Liver (tissue), 9 donors: ENCODE results near the gene CEP63. TPM values are rescaled to one million over a fixed set of nuclear protein-coding genes. Genes with fewer than 3 reads are reported as not detected.
A peak's percentile ranks its signal among the peaks of the same experiment; 100 is the strongest.

Experiments
- DNase-seq: peaks from one replicate; pipeline ENCODE4 v3.0.0-alpha.2; 2017; ENCODE audit warnings: low spot score
- H3K27ac ChIP-seq, 2 donors: one replicate each; pipeline ENCODE4 v1.7.0; 2013; ENCODE audit warnings: inconsistent platforms in 2 of 2, low read length in 2 of 2, control low read depth in 1 of 2, low read depth in 1 of 2, mild to moderate bottlenecking in 1 of 2
- H3K27me3 ChIP-seq, 4 donors: one replicate each; pipeline versions ENCODE4 v1.6.1 to v1.7.0; 2013; ENCODE audit warnings: low read length in 3 of 4, inconsistent platforms in 1 of 4, mild to moderate bottlenecking in 1 of 4, moderate library complexity in 1 of 4; ENCODE audit not compliant: control insufficient read depth in 4 of 4, insufficient read depth in 4 of 4
- H3K36me3 ChIP-seq, 4 donors: one replicate each; pipeline versions ENCODE4 v1.6.1 to v1.7.0; 2013; ENCODE audit warnings: low read length in 3 of 4, mild to moderate bottlenecking in 3 of 4, low read depth in 1 of 4, moderate library complexity in 1 of 4; ENCODE audit not compliant: control insufficient read depth in 4 of 4, insufficient read depth in 3 of 4
- H3K4me1 ChIP-seq, 4 donors: one replicate each; pipeline versions ENCODE4 v1.6.1 to v1.7.0; 2013; ENCODE audit warnings: low read length in 3 of 4, mild to moderate bottlenecking in 3 of 4, moderate library complexity in 1 of 4; ENCODE audit not compliant: control insufficient read depth in 4 of 4, insufficient read depth in 4 of 4
- H3K4me3 ChIP-seq, 3 donors: one replicate each; pipeline versions ENCODE4 v1.6.1 to v1.7.0; 2013; ENCODE audit warnings: low read length in 3 of 3, control low read depth in 1 of 3, low read depth in 1 of 3, mild to moderate bottlenecking in 1 of 3
- H3K9ac ChIP-seq, 2 donors: one replicate each; pipeline ENCODE4 v1.7.0; 2013; ENCODE audit warnings: low read length in 2 of 2, mild to moderate bottlenecking in 2 of 2, moderate library complexity in 2 of 2, control low read depth in 1 of 2, low read depth in 1 of 2
- H3K9me3 ChIP-seq, 4 donors: one replicate each; pipeline versions ENCODE4 v1.6.1 to v1.7.0; 2013; ENCODE audit warnings: low read length in 3 of 4; ENCODE audit not compliant: control insufficient read depth in 4 of 4
- ATF3 ChIP-seq: IDR thresholded peaks from 2 replicates; pipeline ENCODE4 v1.6.1; 2016; ENCODE audit warnings: antibody characterized with exemption
- CTCF ChIP-seq: fragments of 150-350 bp; IDR thresholded peaks from 2 replicates; pipeline ENCODE4 v1.5.1; 2017; ENCODE audit warnings: improper control_type of control experiment, low read depth, low read length; ENCODE audit not compliant: missing input control
- EGR1 ChIP-seq, 2 donors: IDR thresholded peaks; 2 replicates each; pipeline ENCODE4 v1.6.1; 2016 to 2018; ENCODE audit warnings: antibody characterized with exemption in 2 of 2, low read depth in 2 of 2
- FOXA1 ChIP-seq: IDR thresholded peaks from 2 replicates; pipeline ENCODE4 v1.6.1; 2016; ENCODE audit warnings: antibody characterized with exemption
- HNF4A ChIP-seq, 2 donors: conservative IDR thresholded peaks; 2 replicates each; pipeline ENCODE4 v1.6.1; 2016; ENCODE audit warnings: antibody characterized with exemption in 2 of 2, mild to moderate bottlenecking in 2 of 2
- HNF4G ChIP-seq: IDR thresholded peaks from 2 replicates; pipeline ENCODE4 v1.6.1; 2016; ENCODE audit warnings: antibody characterized with exemption
- JUND ChIP-seq, 2 donors: IDR thresholded peaks; 2 replicates each; pipeline ENCODE4 v1.6.1; 2016; ENCODE audit warnings: antibody characterized with exemption in 2 of 2
- NR2F2 ChIP-seq: IDR thresholded peaks from 2 replicates; pipeline ENCODE4 v1.6.1; 2016; ENCODE audit warnings: antibody characterized with exemption
- RAD21 ChIP-seq, 2 donors: IDR thresholded peaks; 2 replicates each; pipeline ENCODE4 v1.6.1; 2016; ENCODE audit warnings: antibody characterized with exemption in 2 of 2, mild to moderate bottlenecking in 2 of 2
- RXRA ChIP-seq, 2 donors: IDR thresholded peaks; 2 replicates each; pipeline ENCODE4 v1.6.1; 2017 to 2018; ENCODE audit warnings: antibody characterized with exemption in 2 of 2, mild to moderate bottlenecking in 1 of 2
- SP1 ChIP-seq: IDR thresholded peaks from 2 replicates; pipeline ENCODE4 v1.6.1; 2018; ENCODE audit warnings: antibody characterized with exemption, mild to moderate bottlenecking
- YY1 ChIP-seq: IDR thresholded peaks from 2 replicates; pipeline ENCODE4 v1.6.1; 2016; ENCODE audit warnings: antibody characterized with exemption, mild to moderate bottlenecking
- WGBS: extraction: QIAGEN DNeasy Blood & Tissue Kit; methylation state at CpG from one replicate; pipeline ENCODE4 v1.1.7; 2013; 5-methylcytosine and 5-hydroxymethylcytosine counted together
- polyA plus RNA-seq, 2 donors: library from polyadenylated mRNA; stranded (reverse) in 1 of 2; unstranded in 1 of 2; fragments of 200-250 nt in 1 of 2; fragments of >200 nt in 1 of 2; fragmentation: Nextera tagmentation in 1 of 2; extraction: Ambion mirVana in 1 of 2; gene quantifications; one replicate each; pipeline versions ENCODE4 v1.2.1 to v1.2.3, GENCODE V29; 2013 to 2015
- total RNA-seq, 2 donors: library from RNA; depleted of rRNA; stranded (reverse); fragments of >200 nt; gene quantifications; one replicate each; pipeline ENCODE4 v1.2.3, GENCODE V29; 2014
- donor health status: healthy.
- donor health status: healthy.
- donor health status: healthy.
- donor health status: healthy.
- donor health status: healthy.

The CEP63 gene
- total and polyA plus RNA-seq, 4 donors: 8.1 to 16.1 (median 12.7) TPM

- Histone ChIP-seq H3K4me3 (no peak overlapping the region), H3K9ac (no peak overlapping the region), H3K36me3 (peaks cover 0 to 2% (median 0%) of the 10 kb centered on the region in 4 donors), H3K4me1 (peaks cover 2 to 6% (median 3%) of the 10 kb centered on the region in 4 donors), H3K27ac (no peak overlapping the region), H3K9me3 (no peaks in the 10 kb centered on the region), H3K27me3 (no peaks in the 10 kb centered on the region)
- 78% methylated on average over 8 of the region's 8 CpGs for WGBS
- TF ChIP-seq YY1 (no peak), SP1 (no peak), FOXA1 (no peak), NR2F2 (no peak), CTCF (no peak), HNF4G (no peak), EGR1 (IDR thresholded peaks at IDR 0.05; ENCODE audit: low read depth in 2 of 2) (no peak), JUND (IDR thresholded peaks at IDR 0.05) (no peak)
- no peak for DNase-seq
Observed at GRCh38 chr3:134471521-134472193, 14.2 kb upstream of the CEP63 start.

- Histone ChIP-seq H3K36me3 (peaks cover 0 to 9% (median 6%) of the 10 kb centered on the region in 4 donors), H3K27me3 (no peaks in the 10 kb centered on the region), H3K4me3 (no peak overlapping the region), H3K9me3 (no peaks in the 10 kb centered on the region), H3K4me1 (peaks cover 2 to 10% (median 6%) of the 10 kb centered on the region in 4 donors), H3K9ac (no peak overlapping the region), H3K27ac (no peak overlapping the region)
- TF ChIP-seq YY1: no peak
- no peak for TF ChIP-seq CTCF
- TF ChIP-seq HNF4A (conservative IDR thresholded peaks at IDR 0.05): no peak
- no peak for TF ChIP-seq RAD21 (IDR thresholded peaks at IDR 0.05)
- 97% methylated on average over 6 of the region's 6 CpGs for WGBS
- DNase-seq: no peak
Observed at GRCh38 chr3:134472831-134473230, 13.0 kb upstream of the CEP63 start.

GRCh38 chr3:134473868-134474546 is 11.8 kb upstream of the CEP63 start:
- DNase-seq: peak; percentile 81
- no peak overlapping the region for H3K4me3 ChIP-seq
- TF ChIP-seq ATF3 (no peak), CTCF (peak; percentile 82), RXRA (IDR thresholded peaks at IDR 0.05) (peak in 1 of 2 donors; percentile 9), RAD21 (IDR thresholded peaks at IDR 0.05) (peak; percentile 90 to 94)
- H3K27ac ChIP-seq: no peak overlapping the region
- no peaks in the 10 kb centered on the region for H3K27me3 ChIP-seq
- peaks cover 2 to 22% (median 18%) of the 10 kb centered on the region in 4 donors for H3K4me1 ChIP-seq
- peak overlapping the region in 1 of 2 donors; percentile 14 for H3K9ac ChIP-seq
- H3K9me3 ChIP-seq: no peaks in the 10 kb centered on the region
- H3K36me3 ChIP-seq: peaks cover 2 to 11% (median 8%) of the 10 kb centered on the region in 4 donors
- 23% methylated on average over 9 of the region's 9 CpGs for WGBS
